ENCODE data around the gene GLOD5. TPM values are rescaled to one million over a fixed set of nuclear protein-coding genes. Genes with fewer than 3 reads are reported as not detected.

Gene GLOD5
- total RNA-seq, 1 donor from 2014 or later, result not detected

DNA sequence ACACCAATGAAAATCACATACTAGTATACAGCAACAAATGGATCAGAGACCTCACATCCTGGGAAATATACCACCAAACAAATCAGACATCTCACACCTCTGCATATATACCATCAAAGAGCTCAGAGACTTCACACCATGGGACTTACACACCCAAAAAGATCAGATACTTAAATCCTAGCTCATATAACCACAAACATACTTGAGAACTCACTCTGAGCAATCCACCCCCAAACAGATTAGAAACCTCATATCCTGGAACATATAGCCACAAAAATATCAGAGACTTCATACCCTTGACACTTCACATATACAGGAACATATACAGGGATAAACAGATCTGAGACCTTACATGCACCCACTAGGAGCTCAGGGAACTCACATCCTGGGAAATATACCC, 32.9 kb upstream of the GLOD5 start:
- peaks cover 9% of the 10 kb centered on the region for H3K9me3 Mint-ChIP-seq (ENCODE audit: low read depth)
- TF ChIP-seq, protein P1, sequence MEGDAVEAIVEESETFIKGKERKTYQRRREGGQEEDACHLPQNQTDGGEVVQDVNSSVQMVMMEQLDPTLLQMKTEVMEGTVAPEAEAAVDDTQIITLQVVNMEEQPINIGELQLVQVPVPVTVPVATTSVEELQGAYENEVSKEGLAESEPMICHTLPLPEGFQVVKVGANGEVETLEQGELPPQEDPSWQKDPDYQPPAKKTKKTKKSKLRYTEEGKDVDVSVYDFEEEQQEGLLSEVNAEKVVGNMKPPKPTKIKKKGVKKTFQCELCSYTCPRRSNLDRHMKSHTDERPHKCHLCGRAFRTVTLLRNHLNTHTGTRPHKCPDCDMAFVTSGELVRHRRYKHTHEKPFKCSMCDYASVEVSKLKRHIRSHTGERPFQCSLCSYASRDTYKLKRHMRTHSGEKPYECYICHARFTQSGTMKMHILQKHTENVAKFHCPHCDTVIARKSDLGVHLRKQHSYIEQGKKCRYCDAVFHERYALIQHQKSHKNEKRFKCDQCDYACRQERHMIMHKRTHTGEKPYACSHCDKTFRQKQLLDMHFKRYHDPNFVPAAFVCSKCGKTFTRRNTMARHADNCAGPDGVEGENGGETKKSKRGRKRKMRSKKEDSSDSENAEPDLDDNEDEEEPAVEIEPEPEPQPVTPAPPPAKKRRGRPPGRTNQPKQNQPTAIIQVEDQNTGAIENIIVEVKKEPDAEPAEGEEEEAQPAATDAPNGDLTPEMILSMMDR (IDR thresholded peaks at IDR 0.05; ENCODE audit: unreplicated experiment), result no peak
- no peaks in the 10 kb centered on the region for H3K36me3 Mint-ChIP-seq (ENCODE audit: insufficient read depth)
- no peak overlapping the region for H3K4me3 Mint-ChIP-seq (ENCODE audit: low read depth)
- no peak for DNase-seq (ENCODE audit: low spot score, unreplicated experiment)
- H3K27me3 Mint-ChIP-seq, result no peaks in the 10 kb centered on the region
- no peaks in the 10 kb centered on the region for H3K4me1 Mint-ChIP-seq (ENCODE audit: low read depth)
- no peak overlapping the region for H3K27ac Mint-ChIP-seq

DNA sequence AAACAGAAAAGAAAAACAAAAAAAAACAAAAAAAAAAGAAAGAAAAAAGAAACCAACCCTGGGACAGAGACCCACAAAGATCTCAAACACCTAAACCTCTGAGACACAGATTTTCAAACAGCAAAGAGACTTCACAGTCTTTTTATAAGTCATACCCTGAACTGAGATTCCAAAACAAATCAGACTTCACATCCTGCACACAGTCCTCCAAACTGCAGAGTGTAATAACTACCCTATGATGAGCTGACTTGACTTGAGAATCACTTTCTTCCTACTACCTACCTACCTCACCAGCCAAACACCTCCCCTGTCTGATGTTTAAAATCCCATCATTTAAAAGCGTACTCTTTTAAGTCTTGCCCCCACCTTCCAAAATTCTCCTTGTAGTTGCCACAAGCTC, 25.2 kb upstream of the GLOD5 start:
- Mint-ChIP-seq H3K9me3 (ENCODE audit: low read depth) (peaks cover 15% of the 10 kb centered on the region), H3K4me3 (ENCODE audit: low read depth) (peak overlapping the region; percentile 87), H3K27ac (no peak overlapping the region), H3K4me1 (ENCODE audit: low read depth) (peaks cover 3% of the 10 kb centered on the region), H3K27me3 (no peaks in the 10 kb centered on the region), H3K36me3 (ENCODE audit: insufficient read depth) (no peaks in the 10 kb centered on the region)
- TF ChIP-seq, protein P1 (IDR thresholded peaks at IDR 0.05; ENCODE audit: unreplicated experiment), result no peak
- no peak for DNase-seq (ENCODE audit: low spot score, unreplicated experiment)

- peak overlapping the region; percentile 87 for H3K4me3 Mint-ChIP-seq (ENCODE audit: low read depth)
- H3K27me3 Mint-ChIP-seq, result no peaks in the 10 kb centered on the region
- H3K36me3 Mint-ChIP-seq (ENCODE audit: insufficient read depth), result no peaks in the 10 kb centered on the region
- H3K4me1 Mint-ChIP-seq (ENCODE audit: low read depth), result peaks cover 3% of the 10 kb centered on the region
- H3K9me3 Mint-ChIP-seq (ENCODE audit: low read depth), result peaks cover 18% of the 10 kb centered on the region
- H3K27ac Mint-ChIP-seq, result peak overlapping the region; percentile 96
- no peak for DNase-seq (ENCODE audit: low spot score, unreplicated experiment)
- TF ChIP-seq, protein P1 (IDR thresholded peaks at IDR 0.05; ENCODE audit: unreplicated experiment), result no peak
These were observed 24.7 kb upstream of the GLOD5 start for GRCh38 chrX:48736878-48737212.

GRCh38 chrX:48737213-48737938, 24.2 kb upstream of the GLOD5 start:
- DNase-seq (ENCODE audit: low spot score, unreplicated experiment), result peak; percentile 65
- Mint-ChIP-seq H3K4me3 (ENCODE audit: low read depth) (peak overlapping the region; percentile 87), H3K27ac (peak overlapping the region; percentile 96), H3K27me3 (no peaks in the 10 kb centered on the region), H3K36me3 (ENCODE audit: insufficient read depth) (no peaks in the 10 kb centered on the region), H3K4me1 (ENCODE audit: low read depth) (peaks cover 3% of the 10 kb centered on the region), H3K9me3 (ENCODE audit: low read depth) (peaks cover 18% of the 10 kb centered on the region)
- TF ChIP-seq, protein P1 (IDR thresholded peaks at IDR 0.05; ENCODE audit: unreplicated experiment), result no peak

DNA sequence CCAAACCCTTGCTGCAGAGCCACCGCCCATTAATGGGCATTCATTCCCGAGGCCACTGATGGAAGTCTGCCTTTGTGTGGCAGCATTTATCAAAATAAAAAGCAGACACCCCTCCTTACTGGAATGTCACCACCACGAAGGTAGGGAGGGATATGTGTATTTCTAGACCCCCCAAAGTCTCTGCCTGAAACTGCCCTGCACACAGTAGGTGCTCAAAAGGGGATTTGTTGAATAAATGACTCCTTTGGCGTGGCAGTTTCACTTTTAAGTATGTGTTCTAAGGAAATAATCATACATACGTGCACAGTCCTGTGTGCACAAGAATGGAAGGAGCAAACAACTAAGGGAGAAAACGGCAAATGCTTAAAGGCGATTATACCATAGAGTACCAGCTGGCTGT, 23.6 kb upstream of the GLOD5 start:
- H3K4me3 Mint-ChIP-seq (ENCODE audit: low read depth), result peak overlapping the region; percentile 87
- TF ChIP-seq, protein P1 (IDR thresholded peaks at IDR 0.05; ENCODE audit: unreplicated experiment), result no peak
- H3K9me3 Mint-ChIP-seq (ENCODE audit: low read depth), result peaks cover 18% of the 10 kb centered on the region
- no peaks in the 10 kb centered on the region for H3K27me3 Mint-ChIP-seq
- no peaks in the 10 kb centered on the region for H3K36me3 Mint-ChIP-seq (ENCODE audit: insufficient read depth)
- no peak for DNase-seq (ENCODE audit: low spot score, unreplicated experiment)
- H3K4me1 Mint-ChIP-seq (ENCODE audit: low read depth), result peaks cover 3% of the 10 kb centered on the region
- peak overlapping the region; percentile 96 for H3K27ac Mint-ChIP-seq

All from progenitor cell of endocrine pancreas (in vitro differentiated cells).